Dedifferentiated amniotic fluid mesenchymal stem cell (primary cell): ENCODE measurements around the gene KMT5C.

Source experiments
- DNase-seq: peaks from one replicate; pipeline ENCODE4 v3.0.0-alpha.2; 2016; ENCODE audit errors: extremely low spot score

The KMT5C gene

DNA sequence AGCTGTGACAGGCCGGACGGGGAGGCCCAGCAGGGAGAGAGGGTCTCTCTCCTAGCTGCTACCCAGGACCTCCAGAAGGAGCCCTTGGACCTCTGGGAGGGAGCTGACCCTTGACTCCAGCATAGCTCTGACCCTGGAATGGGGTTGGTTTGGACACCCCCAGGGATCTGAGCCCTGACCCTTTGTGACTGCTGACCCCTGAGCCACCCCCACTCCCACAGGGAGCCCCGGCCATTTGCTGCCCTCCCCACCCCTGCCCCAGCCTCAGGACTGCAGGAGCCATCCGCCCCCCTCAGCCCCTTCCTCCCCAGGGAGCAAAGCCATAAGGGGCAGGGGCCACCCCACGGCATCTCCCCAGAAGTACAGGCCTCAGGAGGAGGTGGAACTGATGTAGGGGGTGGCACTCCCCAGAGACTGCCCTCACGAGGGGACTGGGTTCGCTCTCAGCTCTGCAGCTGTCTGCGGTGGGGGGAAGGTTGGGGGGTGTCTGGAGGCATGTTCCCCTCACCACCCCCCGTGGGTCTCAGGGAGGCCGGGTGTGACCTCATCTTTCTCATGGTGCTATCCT lies 7.8 kb downstream of the KMT5C start:
- DNase-seq: no peak

DNA sequence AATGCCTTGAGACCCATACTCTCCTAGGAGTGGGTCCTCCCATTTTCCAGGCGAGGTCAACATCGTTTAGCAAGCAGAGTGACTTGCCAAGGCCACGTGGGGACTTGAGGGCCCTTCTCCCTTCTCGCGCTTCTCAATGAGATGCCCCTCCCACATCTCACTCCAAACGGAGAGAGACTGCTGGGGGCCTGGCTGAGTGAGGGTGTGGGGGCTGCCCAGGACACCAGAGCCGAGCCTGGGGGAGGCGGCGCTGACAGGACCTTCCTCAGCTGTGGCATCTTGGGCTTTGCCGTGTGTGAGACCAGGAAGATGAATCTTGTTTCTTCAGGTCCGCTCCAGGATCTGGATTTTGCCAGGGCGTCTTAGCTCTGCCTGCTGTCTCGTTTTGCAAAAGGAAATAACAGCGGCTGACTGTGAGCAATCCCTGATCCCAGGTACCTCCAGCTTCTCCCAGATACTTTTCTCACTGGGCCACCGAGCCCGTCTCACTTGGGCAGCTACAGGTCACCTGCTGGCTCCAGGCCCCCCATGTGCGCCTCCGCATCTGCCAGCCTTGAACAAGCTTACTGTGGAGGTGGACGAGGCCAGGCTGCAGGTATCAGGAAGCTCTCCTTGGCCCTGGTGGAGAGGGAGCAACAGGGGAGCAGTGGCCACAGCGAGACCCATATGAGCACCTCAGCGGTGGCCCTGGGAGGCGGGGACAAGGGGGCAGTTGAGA lies 8.8 kb downstream of the KMT5C start:
- no peak for DNase-seq

DNA sequence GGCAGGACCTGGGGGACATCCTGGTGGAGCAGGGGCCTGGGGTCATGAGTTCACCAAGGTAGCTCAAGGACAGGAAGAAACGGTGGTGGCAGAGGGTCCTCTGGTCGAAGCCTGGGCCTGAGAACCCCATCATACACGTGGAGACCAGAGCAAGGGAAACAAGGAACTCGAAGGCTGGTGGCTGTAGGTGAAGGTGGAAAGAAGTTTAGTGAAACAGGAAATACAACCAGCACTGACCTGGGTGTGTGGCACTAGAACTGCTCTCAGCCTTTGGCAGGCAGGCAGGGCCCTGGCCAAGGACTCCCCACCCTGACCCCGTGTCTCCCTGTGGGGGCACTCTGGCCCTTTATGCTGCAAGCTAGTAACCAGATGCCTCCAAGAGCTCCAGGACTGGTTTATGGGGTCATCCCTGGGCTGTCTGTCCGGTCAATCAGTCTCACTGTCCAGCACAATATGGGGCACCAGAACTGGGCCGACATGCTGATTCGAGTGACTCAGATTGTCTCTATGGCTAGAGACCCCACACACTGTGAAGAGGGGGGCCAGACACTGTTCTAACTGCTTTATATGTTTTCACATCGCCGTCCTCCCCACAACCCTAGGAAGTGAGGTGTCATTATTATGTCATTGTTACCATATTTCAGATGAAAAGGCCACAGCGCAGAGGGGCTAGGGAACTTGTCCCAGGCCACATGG lies 11.1 kb downstream of the KMT5C start:
- DNase-seq: no peak

DNA sequence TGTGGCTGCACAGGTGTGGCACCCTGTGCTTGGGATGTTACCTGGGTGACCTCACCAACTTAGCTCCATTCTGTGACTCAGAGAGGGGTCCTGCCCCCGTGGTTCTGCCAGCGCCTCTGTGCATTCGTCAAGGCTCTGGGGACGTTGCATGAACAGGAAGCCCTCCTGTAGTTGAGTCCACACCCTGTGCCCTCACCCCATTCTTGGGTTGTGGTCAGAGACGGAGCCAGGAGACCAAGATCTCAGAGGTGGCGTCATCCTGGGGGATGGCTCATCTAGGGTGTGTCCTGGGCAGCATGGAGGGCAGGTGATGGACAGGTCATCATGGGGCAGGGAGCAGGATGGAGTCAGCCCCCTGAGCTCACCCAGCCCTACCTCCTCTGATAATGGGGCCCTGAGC lies 12.4 kb downstream of the KMT5C start:
- no peak for DNase-seq

DNA sequence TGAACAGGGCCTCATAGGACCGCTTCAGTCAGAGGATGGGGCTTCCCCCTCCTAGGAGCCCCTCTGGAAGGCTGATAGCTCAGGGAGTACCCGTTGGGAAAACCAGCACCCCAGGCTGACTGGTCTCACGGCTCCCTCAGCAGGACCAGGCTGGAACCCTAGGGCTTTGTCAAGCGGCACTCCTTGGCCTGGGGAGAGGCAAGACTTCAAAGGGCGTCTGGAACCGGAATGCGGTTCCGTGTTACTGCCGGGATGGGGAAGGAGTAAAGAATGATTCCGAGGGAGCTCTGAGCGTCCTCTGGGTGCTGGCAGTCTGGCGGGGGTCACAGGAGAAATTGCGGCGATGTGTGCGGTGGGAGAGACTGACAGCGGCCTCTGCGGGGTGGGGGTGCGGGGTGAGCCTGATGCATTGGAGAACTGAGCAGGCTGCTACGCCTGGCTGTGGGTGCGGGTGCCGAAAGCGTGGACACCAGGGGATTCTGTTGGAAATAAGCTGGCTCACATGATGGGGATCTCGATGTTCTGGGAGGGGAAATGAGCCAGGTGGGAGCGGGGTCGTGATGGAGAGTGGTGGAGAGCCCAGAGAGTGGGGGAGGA lies 13.0 kb downstream of the KMT5C start:
- no peak for DNase-seq

DNA sequence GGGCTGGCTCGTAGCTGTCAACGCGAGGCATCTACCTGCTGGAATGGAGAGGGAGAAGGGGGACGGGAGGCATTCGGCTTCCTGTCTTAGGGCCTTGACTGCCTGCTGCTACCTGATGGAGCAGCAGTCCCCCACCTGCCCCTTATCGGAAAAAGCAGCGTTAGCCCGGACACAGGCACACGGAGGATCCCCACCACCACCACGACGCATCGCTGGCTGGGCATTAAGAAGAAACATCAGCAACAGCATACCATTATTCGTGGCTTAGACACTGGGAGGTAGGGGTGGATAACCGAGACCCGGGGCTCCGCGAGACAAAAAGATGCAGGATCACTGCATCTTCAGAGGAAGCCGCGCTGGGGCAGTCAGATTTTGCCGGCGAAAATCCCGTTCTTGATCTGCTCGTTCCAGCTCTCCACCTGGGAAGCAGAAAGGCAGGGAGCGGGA lies 13.7 kb downstream of the KMT5C start:
- DNase-seq: no peak

DNA sequence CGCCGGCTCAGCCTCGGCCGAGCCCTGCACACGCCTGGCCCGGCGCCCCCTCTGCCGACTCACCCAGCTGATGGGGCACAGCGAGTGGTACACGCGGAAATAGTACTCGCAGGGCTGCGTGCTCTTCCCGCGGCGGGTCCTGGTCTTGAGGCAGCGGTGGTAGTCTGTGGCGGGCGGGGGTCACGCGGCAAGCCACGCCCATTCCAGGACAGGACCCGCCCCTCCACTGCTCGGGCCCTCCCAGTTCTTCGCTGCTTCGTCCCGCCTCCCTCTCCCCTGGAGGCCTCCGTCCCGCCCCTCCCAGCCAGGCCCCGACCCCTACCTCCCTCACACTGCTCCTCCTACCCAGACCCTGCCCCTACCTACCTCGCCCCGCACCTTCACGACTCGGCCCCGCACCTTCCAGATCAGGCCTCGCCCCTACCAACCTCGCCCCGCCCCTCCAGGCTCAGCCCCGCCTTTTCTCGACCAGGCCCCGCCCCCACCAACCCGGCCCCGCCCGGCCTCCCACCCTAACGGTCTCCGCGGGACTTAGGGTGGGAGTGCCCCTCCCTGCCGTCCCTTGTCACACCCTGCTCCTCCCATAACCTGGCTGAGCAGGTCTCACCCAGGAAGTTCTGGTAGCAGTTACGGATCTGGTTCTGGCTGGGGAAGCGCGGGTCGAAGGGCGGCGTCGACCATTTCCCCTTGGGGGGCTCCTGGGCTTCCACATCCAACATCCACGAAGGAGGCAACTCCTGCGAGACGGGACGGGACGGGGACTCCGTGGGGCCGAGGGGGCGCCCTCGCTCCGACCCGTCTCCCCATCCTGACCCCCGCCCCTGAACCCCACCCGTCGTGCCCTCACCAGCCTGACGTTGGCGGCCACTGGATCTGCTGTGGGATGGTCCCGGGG lies 14.4 kb downstream of the KMT5C start:
- no peak for DNase-seq

DNA sequence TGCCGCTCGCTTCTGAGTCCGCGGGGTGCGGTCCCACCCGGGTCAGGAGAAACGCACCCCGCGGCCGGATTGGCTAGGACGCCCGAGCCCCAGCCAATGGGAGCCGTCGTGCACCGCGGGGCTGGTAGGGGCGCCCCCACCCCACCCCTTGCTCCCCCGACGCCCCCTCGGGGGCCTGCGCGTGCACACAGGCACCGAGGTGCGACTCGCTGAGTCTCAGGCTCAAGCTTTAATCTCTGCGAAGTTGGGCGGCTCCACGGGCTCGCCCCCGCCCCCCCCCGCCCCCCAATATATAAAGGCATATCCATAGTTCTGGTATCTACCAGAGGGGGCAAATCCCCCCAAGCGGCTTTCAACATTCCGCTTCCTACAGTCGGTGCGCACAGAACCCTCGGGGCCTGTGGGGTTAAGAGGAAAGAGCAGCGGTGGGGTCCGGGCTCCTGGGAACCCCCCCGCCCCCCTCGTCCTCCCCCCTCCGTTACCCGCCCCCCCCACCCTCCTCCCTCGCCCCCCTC lies 15.1 kb downstream of the KMT5C start, which contains the start of gene COX6B2:
Gene COX6B2, minus strand, starts transcription at position 22 of the 515 bp plus-strand sequence. CDS start 198 bp downstream, outside the sequence.
- DNase-seq: no peak

DNA sequence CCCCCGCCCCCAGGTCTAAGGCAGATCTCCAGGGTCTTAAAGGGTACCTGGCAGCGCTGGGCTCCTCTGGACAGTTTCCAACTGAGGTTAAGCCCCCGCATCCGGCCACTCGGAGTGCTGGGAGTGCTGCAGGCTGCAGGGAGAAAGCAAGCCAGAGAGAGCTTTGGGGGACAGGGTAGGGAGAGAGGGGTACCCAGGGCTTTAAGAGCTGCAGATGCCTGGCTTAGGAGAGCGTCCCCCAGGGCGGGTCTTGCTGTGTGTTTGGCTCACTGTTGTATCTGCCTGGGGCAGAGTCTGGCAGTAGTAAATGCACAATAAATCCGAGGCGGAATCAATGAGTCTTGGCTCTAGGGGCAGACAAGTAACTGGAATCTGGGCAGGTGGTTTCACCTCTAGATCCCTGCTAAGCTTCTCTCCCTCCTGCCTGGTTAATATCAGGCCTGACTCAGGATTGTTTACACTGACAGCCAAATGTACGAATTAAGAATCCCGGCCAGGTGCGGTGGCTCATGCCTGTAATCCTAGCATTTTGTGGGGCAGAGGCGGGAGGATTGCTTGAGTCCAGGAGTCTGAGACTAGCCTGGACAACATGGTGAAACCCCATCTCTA lies 15.6 kb downstream of the KMT5C start:
- DNase-seq: no peak

DNA sequence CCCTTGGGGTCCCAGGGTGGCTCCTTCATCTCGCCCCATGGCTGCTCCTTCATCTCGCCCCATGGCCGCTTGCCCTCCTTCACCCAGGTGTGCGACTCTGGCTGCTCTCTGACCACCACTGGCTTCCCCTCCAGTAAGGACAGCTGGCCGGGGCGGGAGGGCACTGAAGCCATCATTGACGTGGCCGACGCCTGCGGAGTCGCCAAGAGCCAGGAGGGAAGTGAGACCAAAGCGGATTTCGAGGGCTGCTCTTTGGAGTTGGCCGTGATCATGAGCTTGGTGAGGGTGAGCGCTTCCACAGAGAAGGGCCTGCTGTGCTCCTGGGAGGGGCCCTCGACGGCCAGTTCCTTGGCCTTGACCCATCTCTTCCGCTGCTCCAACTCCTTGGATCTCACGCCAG lies 18.8 kb downstream of the KMT5C start:
- DNase-seq: no peak

DNA sequence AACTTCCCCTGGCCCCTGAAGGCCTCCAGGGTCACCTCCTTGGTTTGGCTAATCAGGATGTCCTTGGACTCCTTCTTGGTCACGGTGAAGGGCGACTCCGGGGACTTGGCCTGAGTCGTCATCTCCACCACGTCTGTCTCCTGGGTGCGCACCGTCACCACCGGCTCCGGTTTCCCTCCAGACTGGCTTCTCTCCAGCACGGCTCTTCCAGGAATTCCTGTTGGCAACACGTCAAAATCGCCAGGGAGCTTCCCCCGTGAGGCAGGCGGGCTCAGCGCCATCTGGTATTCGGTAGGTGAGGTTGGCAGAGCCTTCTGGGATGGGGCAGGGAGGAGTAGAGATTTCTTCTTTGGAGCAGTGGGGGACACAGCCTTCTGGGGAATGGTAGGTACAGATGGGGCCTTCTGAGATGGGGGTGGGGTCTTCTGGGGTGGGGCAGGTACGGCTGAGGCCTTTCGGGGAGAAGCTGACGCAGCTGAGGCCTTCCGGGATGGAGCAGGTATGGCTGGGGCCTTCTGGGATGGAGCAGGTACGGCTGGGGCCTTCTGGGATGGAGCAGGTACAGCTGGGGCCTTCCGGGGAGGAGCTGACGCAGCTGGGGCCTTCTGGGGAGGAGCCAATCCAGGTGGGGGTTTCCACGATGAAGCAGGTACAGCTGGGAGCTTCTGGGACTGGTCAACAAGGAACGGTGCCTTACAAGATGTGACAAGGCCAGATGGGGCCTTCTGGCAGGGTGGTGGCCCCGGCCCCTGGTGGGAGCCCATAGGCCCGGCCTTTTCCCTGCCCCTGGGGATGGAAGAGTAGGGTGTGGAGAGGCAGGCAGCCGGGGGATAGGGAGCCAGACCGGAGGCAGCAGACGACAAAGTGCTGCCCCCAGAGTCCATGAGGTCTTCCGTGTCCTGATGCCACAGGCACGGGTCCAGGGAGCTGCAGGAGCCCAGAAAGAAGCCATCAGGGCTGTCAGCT lies 19.6 kb downstream of the KMT5C start:
- DNase-seq: no peak

DNA sequence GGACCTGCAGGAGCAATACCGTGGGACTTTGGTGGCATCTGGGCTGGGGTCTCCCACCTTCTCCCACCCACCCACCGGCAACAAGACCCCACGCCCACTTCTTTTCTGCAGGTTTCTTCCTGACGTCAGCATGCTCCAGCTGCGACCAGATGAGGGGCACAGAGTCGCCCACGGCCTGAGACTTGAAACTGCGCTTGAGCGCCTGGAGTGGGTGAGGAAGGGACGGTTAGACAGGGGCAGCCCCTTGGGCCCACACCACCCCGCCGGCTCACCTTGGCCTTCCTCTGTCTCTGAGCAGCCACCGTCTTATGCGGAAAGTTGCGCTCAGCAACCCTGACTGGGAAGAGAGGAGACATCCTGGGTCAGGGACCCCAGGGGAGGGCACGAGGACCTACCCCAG lies 21.2 kb downstream of the KMT5C start:
- DNase-seq: no peak

DNA sequence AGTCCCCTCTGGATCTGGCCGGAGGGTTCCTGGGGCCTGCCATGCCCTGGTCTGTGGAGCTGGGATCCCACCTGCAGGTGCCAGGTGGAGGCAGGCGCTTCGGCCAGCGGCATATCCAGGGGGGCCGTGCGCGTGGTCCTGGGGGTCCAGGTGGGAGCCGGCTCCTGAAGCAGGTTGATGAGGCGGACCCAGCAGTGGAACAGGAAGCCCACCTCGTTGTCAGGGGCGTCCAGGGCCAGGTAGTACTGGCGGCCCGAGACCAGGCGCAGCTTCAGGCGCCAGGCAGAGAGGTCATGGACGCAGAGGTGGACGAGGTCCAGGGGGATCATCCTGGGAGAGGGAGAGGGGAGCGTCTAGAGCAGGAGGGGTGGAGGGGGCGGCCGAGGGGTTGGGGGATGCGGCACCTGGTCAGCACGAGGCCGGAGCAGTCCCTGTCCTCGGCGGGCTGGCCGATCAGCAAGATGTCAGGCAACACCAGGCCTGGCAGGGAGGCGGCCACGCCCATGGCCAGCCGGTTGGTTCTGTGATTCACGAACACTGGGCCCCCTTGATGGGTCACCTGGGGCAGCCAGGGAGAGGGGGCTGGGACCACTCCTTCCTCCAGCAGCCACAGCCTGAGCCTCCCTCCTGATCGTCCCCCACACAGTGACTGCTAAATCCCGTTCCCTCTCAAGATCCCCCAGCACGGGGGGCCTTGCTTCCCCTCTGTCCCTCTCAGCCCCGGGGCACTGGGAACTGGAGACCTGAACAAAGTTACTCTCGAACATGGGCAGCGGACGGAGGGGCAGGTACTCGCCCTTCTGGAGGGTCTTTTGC lies 22.7 kb downstream of the KMT5C start:
- DNase-seq: no peak

DNA sequence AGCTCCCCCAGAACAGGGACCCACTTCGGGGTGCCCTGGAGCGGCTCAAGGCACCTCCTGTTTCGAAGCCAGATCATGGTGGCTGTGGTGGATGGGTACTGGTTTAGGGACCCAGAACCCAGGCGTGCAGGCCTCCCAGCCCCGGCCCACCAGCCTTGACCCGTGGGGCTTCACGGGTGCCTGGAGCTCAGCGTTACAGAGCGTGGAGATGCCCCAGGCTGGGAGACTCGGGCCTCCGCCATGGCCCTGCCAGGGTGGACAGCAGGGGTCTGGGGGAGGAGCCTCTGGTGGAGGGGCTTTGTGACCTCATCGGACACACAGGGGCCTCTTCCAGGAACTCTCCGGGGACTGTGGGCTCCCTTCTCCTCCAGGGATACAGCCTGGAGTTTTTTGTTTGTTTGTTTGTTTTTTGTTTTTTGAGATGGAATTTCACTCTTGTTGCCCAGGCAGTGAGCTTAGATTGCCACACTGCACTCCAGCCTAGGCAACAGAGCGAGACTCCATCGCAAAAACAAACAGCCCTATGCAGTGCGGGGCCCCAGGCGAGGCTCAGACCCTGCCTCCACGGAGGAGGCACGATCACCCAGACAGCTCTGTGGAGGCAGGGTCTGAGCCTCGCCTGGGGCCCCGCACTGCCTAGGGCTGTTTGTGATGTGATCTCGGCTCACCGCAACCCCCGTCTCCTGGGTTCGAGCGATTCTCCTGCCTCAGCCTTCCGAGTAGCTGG lies 23.5 kb downstream of the KMT5C start, which contains the start of gene GARIN5B:
Gene GARIN5B, minus strand, starts transcription at position 271 of the 727 bp plus-strand sequence. Its CDS starts 194 bp downstream, at position 77.
- no peak for DNase-seq

DNA sequence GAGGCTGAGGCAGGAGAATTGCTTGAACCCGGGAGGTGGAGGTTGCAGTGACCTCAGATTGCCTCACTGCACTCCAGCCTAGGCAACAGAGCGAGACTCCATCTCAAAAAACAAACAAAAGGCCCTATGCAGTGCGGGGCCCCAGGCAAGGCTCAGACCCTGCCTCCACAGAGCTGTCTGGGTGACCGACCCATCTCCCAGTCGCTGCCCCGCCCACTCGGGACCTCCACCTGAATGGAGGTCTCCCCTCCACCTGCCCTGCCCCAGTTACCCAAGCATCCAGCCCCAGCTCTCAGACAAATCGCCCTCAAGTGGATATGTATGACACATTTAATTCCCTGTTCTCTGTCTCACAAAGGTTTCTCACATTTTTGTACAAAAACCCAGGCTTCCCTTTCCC lies 25.6 kb downstream of the KMT5C start:
- DNase-seq: no peak

DNA sequence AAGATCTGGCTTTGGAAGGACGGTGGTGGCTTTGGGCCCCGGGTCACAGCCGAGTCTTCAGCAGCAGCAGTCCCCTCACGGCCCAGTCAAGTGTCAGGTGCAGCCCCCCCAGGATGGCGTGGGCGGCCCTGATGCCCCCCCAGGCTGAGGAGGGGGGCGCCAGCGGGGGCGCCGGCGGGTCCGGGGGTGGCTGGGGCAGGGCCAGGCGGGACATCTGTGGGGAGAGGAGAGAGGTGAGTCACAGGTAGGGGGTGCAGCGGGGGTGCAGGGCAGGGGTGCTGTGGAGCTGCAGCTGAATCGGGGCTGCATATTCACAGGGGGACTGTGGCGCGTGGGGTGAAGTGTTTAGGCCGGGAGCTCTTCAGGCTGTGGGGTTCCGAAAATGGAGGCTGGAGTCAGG lies 26.3 kb downstream of the KMT5C start:
- no peak for DNase-seq

DNA sequence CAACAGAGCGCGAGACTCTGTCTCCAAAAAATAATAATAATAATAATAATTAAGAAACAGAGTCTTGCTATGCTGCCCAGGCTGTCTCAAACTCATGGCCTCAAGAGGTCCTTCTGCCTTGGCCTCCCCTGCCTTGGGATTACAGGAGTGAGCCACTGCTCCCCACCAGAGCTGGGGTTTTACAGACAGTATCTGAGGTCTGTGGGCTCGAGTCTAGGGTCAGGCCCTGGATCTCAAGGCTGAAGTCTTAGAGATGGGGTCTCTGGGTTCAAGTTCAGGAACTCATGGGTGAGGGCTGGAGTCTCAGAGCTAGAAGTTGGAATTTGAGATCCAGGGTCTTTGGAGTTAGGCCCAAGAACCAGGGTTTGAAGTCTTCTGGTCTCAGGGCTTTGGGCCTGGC lies 27.1 kb downstream of the KMT5C start:
- no peak for DNase-seq

DNA sequence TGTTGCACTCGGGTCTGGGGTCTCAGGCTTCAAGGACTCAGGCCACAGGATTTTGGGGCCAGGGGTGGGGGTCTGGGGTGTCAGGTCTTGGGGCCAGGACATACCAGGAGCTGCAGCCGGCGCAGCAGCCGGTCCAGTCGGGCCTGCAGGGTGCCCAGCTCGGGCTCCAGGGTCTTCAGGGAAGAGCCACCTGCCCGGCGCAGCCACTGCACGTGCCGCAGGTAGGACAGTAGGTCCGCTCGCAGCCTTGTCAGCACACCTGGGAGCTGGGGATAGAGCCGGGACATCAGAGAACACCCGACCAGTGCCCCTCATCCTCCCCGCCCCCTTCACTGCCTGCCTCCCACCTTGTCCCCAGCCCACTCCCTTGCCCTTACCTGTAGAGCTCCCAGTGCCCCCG lies 28.4 kb downstream of the KMT5C start:
- DNase-seq: no peak
